HG03159 (cell line): ENCODE measurements around the gene PIK3CA.

Source experiments
- ATAC-seq: cut with Tn5 transposase; IDR thresholded peaks from one replicate; pipeline ENCODE4 v1.9.1; 2021; ENCODE audit warnings: mild to moderate bottlenecking, moderate library complexity; ENCODE audit not compliant: unreplicated experiment

The PIK3CA gene

GRCh38 chr3:179156775-179157174 lies 8.6 kb downstream of the PIK3CA start:
- ATAC-seq: no peak

DNA sequence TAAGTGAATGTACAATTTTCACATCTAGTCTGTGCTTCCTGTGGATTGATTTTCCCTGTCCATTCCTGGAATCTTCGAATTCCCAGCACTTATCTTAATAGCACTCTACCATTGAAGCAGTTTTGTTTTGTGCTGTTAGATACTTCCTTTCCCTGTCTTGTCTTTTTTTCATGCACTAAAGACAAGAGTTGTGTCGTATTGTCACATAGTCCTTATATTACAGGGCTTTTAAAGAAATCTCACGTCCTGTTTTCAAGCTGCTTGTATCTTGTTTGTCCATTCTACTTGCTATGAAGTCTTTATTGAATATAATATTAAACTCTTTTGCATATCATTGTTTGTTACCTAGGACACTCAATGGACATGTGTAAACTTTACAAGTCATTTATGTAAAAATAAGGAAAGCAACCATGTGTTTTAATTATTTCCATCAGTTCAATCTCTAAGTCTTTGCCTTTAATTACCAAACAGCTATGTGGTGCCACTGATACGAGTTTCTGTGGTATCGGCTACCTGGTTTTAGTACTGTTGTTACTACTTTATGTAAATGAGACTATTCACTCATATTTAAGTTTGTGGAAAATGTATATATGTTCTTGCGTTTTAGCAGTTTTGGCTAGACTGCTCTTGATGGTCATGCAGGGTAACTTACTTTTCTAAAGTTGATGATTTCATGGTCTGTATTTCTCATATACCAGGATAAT lies 10.3 kb downstream of the PIK3CA start:
- ATAC-seq: peak; percentile 82

DNA sequence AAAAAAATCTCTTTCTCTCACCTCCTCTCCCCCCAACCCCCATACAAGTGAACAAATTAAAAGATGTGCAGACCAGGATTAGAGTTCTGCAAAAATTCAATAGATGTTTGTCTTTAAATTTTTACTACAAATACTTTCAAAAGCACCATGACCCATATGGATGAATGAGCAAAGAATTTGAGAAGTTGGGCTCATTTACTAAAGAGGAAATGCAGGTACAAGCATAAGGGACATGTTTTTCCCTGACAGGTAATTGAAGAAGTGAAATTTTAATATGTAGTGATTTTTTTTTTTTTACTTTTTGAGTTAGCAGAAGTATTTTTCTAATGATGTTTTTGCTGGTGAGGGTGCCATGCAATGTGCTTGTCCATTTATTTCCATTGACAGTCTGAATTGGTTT lies 15.3 kb downstream of the PIK3CA start:
- no peak for ATAC-seq

- no peak for ATAC-seq
These were observed 16.7 kb downstream of the PIK3CA start for GRCh38 chr3:179164857-179165256.

DNA sequence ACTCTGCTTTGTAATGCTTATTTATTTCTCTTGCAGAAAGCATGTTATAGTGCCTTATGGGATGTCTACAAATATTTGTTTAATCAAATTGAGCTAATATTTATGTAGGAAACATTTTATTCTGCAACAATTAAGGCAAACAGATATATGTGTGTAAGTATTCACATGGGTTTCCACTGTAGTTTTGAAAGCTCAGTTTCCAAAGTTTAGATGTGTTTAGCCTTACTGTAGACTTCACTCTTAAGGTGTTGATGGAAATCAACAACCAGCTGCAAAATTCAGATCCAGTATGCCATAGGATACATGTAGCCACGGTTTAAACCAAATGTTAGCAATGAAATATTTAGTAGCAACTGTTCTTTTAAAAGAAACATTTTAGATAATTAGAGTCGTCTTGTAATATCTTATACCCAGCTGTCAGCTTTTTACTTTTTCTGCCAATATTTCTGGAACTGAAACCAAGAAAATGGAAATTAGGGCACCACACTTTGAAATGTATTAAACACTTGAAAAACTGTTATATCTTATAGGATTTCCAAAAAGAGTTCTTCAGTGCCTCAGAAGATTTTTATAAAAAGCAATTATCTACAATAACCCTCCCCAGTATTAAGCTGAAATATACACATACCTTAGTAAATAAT lies 18.5 kb downstream of the PIK3CA start:
- no peak for ATAC-seq

DNA sequence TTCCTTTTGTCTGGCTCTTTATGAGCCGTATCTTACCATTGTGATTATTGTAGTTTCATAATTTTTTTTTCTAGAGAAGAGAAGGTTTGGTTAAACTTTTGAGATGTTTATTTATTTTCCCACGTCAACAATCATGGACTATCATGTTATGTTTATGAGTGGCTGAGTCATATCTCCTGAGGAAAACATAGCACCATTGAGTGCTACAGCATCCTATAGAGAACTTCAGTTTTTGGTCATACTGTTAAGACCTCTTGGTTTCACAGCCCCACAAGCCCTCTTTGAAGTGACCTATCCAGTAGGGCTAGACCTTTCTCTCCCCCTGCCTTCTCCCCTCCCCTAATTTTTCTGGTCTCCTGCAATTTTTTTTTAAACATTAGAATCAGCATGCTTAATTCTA lies 20.8 kb downstream of the PIK3CA start:
- ATAC-seq: no peak

- no peak for ATAC-seq
These were observed 24.4 kb downstream of the PIK3CA start for GRCh38 chr3:179172546-179172945.

- ATAC-seq: no peak
These were observed 26.2 kb downstream of the PIK3CA start for GRCh38 chr3:179174316-179174715.

GRCh38 chr3:179174898-179175297 lies 26.7 kb downstream of the PIK3CA start:
- ATAC-seq: no peak

GRCh38 chr3:179175358-179175757 lies 27.2 kb downstream of the PIK3CA start:
- ATAC-seq: no peak

GRCh38 chr3:179177611-179178010 lies 29.5 kb downstream of the PIK3CA start:
- no peak for ATAC-seq

GRCh38 chr3:179179256-179179655 lies 31.1 kb downstream of the PIK3CA start:
- no peak for ATAC-seq

- ATAC-seq: no peak
These were observed 32.0 kb downstream of the PIK3CA start for GRCh38 chr3:179179979-179180759.

DNA sequence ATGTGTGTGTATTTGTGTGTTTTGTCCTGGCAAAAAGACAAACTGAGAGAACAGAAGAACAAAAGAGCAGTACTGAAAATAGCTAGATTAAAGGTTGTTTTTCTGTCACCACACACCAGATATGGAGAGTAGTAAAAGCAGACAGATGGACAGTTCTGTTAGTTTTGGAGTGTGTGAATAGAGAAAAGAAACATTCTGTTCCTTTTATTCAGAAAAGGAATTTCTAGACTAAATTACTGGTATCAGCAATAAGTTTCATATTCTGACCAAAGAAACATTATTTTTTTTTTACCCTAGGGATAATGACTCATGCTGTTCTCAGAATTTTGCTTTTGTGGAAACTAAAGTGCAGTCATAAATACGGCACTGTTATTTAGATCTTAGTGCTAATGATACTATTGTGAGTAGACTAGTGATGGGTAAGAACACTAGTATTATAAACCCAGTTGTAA lies 32.9 kb downstream of the PIK3CA start:
- peak; percentile 74 for ATAC-seq

DNA sequence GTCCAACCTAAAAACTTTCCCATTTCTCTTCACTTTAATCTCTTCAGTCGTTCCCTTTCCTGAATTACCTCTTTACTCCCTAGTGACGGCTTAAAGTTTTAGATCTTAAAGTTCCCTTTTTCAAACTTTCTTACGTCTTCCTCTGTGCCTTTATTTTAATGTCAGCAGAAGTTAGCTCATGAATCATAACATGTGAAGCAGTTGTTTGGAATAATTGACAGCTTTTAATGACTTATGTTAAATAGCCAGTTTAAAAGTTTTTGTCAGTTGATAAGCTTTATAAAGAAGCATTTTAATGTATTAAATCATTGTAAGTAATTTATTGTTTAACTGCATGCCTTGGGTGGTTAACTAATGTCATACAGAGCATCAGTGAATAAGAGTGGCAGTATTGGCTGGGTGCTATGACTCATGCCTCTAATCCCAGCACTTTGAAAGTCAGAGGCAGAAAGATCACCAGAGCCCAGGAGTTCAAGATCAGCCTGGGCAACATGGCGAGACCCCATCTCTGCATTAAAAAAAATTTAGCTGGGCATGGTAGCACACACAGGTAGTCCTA lies 33.9 kb downstream of the PIK3CA start:
- no peak for ATAC-seq

GRCh38 chr3:179182902-179183301 lies 34.7 kb downstream of the PIK3CA start:
- ATAC-seq: no peak

GRCh38 chr3:179184826-179185225 lies 36.7 kb downstream of the PIK3CA start:
- ATAC-seq: no peak

GRCh38 chr3:179186426-179186825 lies 38.3 kb downstream of the PIK3CA start:
- no peak for ATAC-seq

DNA sequence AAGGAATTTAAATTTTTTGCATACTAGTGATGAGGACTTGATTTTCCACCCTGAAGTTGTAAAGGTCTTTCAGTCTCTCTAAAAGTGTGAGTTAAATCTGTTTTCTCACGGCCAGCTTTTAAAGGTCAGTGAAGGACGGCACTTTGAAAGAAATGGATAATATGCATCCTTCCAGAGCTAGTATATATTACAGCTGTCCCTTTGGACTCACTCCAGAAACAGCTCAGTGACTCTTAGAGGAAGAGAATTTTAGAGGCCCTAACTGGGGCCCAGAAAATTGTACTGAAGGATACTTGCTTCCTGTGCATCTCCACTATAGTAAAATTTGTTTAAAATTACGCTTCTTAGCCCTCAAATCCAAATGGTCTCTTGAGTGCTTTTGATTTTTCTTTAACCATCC lies 41.6 kb downstream of the PIK3CA start:
- no peak for ATAC-seq

- ATAC-seq: no peak
These were observed 42.4 kb downstream of the PIK3CA start for GRCh38 chr3:179190581-179190980.

GRCh38 chr3:179192542-179192941 lies 44.4 kb downstream of the PIK3CA start:
- no peak for ATAC-seq

GRCh38 chr3:179194931-179195330 lies 46.8 kb downstream of the PIK3CA start:
- ATAC-seq: no peak
